Activated T-cell treated with anti-CD3 and anti-CD28 coated beads, Interleukin-2, amount 50 U/mL, for 24 hours (primary cell): ENCODE results near the gene IGSF9B.
A peak's percentile ranks its signal among the peaks of the same experiment; 100 is the strongest.

Experiments used
- DNase-seq: peaks from one replicate; pipeline ENCODE4 v3.0.0-alpha.2; 2020
- H3K27ac Mint-ChIP-seq: 2 replicates; pipeline ENCODE4 v1.8.0; 2020; ENCODE audit warnings: mild to moderate bottlenecking, mixed read lengths
- H3K27me3 Mint-ChIP-seq: 2 replicates; pipeline ENCODE4 v1.8.0; 2020; ENCODE audit warnings: mixed read lengths
- H3K36me3 Mint-ChIP-seq: 2 replicates; pipeline ENCODE4 v1.8.0; 2020; ENCODE audit warnings: low read depth, mixed read lengths
- H3K4me1 Mint-ChIP-seq: 2 replicates; pipeline ENCODE4 v1.8.0; 2020; ENCODE audit warnings: low read depth, mixed read lengths
- H3K4me3 Mint-ChIP-seq: 2 replicates; pipeline ENCODE4 v1.8.0; 2020; ENCODE audit warnings: mild to moderate bottlenecking, moderate library complexity, mixed read lengths
- H3K9me3 Mint-ChIP-seq: 2 replicates; pipeline ENCODE4 v1.8.0; 2020; ENCODE audit warnings: mixed read lengths

IGSF9B gene

DNA sequence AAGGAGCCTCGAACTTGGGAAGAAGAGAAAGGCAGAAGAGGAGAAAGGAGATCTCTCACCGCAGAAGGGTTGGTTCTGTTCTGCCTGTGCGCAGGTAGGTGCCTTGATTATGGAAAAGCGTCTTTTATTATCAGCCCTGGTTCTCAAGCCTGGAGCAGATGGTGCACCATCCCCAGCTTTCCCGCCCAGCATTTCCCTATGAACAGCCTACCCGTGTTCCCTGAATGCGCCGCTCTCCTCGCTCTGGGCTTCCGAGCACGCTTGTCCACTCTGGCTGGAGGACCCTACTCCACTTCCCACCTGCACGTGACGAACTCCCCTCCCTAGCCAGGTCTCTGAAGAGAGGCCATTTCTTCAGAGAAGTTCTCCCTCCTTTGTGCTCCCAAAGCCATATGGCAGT lies 15.2 kb downstream of the IGSF9B start:
- Mint-ChIP-seq H3K27ac (no peak overlapping the region), H3K27me3 (no peaks in the 10 kb centered on the region), H3K36me3 (peaks cover 78% of the 10 kb centered on the region), H3K9me3 (no peaks in the 10 kb centered on the region), H3K4me1 (peaks cover 39% of the 10 kb centered on the region), H3K4me3 (no peak overlapping the region)
- DNase-seq = no peak

DNA sequence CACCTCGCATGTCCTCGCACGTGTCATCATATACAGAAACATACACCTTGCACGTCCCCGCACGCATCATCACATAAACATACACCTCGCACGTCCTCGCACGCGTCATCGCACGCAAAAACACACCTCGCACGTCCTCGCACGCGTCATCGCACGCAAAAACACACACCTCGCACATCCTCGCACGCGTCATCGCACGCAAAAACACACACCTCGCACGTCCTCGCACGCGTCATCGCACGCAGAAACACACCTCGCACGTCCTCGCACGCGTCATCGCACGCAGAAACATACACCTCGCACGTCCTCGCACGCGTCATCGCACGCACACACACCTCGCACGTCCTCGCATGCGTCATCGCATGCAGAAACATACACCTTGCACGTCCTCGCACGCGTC lies 16.7 kb downstream of the IGSF9B start:
- Mint-ChIP-seq H3K9me3 (no peaks in the 10 kb centered on the region), H3K27ac (no peak overlapping the region), H3K4me3 (no peak overlapping the region), H3K27me3 (no peaks in the 10 kb centered on the region), H3K36me3 (peaks cover 93% of the 10 kb centered on the region), H3K4me1 (peaks cover 24% of the 10 kb centered on the region)
- no peak for DNase-seq

DNA sequence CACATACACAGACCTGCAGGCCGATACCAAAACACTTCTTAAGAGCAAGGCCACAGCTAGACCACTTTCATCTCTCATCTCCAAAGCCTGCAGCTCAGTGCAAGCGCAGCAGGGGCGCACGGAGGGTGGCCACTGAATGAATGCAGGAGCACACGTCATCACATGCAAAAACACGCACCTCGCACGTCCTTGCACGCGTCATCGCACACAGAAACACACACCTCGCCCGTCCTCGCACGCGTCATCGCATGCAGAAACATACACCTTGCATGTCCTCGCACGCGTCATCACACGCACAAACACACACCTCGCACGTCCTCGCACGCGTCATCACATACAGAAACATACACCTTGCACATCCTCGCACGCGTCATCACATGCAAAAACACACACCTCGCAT lies 17.2 kb downstream of the IGSF9B start:
- H3K4me3 Mint-ChIP-seq = no peak overlapping the region
- no peaks in the 10 kb centered on the region for H3K9me3 Mint-ChIP-seq
- H3K27ac Mint-ChIP-seq = peak overlapping the region; percentile 2
- no peaks in the 10 kb centered on the region for H3K27me3 Mint-ChIP-seq
- peaks cover 24% of the 10 kb centered on the region for H3K4me1 Mint-ChIP-seq
- peaks cover 96% of the 10 kb centered on the region for H3K36me3 Mint-ChIP-seq
- no peak for DNase-seq

DNA sequence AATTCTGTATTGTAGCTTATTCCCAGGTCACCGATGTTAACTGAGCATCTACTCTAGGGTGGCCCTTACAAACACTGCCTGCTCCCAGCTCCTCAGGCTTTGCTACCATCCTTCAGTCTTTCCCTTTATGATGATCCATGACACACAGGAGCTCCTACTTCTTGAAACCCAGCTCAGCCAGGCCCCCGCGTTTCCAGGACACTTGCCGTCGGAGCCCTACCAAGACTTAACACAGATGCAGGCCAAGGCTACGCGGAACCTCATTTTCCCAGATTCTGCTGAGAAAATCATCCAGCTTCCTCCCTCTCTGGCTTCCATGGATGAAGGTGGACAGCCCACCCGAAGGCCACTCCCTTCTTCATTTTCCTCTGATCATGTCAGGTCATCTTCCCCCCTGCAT lies 18.6 kb downstream of the IGSF9B start:
- Mint-ChIP-seq H3K27ac (no peak overlapping the region), H3K4me1 (peaks cover 14% of the 10 kb centered on the region), H3K27me3 (no peaks in the 10 kb centered on the region), H3K9me3 (no peaks in the 10 kb centered on the region), H3K36me3 (peaks cover 94% of the 10 kb centered on the region), H3K4me3 (no peak overlapping the region)
- DNase-seq = no peak

DNA sequence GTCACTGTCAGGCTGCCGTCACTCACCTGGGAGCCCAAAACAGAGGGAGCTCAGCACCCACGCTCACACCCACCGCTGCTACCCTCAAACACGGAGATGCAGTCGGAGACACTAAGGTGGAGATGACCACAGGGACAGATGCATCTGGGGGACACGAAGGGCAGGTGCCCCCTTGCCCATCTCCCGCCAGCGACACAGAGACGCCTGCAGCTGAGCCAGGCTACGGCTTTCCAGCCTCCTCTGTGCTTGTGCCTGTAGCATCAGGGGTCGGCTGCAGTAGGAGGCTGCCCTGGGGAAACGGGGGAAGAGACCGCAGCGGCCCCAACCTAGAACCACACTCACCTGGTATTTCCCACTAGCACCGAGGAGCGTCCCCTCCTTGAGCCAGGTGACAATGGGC lies 19.3 kb downstream of the IGSF9B start:
- Mint-ChIP-seq H3K4me1 (peaks cover 8% of the 10 kb centered on the region), H3K36me3 (peaks cover 88% of the 10 kb centered on the region), H3K27ac (no peak overlapping the region), H3K4me3 (no peak overlapping the region), H3K9me3 (no peaks in the 10 kb centered on the region), H3K27me3 (no peaks in the 10 kb centered on the region)
- DNase-seq = no peak

DNA sequence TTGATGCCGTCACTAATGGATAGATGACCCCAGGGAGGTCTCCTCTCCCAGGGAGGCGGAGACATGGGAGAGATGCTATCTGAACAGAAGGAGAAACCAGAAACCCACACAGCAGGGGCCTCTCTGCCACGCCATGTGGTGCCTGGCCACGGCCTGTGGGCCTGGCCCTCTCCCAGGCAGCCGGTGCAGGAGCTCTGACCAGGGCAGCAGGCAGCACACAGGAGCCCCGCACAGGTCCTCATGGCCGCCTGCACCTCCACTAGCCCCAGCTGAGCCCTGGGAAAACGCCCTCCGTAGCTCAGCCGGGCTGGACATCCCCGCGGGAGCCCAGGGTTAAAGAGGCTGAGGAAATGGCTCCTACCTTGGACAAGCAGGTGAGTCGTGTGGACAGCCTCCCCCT lies 19.8 kb downstream of the IGSF9B start:
- Mint-ChIP-seq H3K36me3 (peaks cover 86% of the 10 kb centered on the region), H3K27me3 (no peaks in the 10 kb centered on the region), H3K27ac (no peak overlapping the region), H3K4me1 (peaks cover 8% of the 10 kb centered on the region), H3K4me3 (no peak overlapping the region), H3K9me3 (no peaks in the 10 kb centered on the region)
- no peak for DNase-seq

DNA sequence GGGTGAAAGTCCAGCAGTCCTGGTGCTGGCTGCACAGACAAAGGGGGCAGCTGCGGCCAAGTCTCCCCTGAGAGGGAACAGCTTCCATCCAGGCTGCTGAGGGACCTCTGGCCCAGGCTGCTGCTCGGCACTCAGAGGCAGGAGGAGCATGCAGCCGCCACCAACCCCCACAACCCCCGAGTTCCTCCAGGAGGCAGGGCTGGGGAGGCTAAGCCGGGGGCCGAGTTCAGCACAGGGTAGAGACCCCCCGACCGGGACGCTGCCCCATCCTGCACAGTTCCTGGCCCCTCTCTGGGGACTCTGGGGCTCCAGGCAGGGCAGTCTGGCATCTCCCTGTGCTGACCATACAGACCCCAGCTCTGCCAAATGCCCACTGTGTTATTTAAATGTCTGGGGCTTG lies 20.2 kb downstream of the IGSF9B start:
- DNase-seq = no peak
- H3K4me3 Mint-ChIP-seq = no peak overlapping the region
- H3K27me3 Mint-ChIP-seq = no peaks in the 10 kb centered on the region
- no peaks in the 10 kb centered on the region for H3K9me3 Mint-ChIP-seq
- no peak overlapping the region for H3K27ac Mint-ChIP-seq
- peaks cover 8% of the 10 kb centered on the region for H3K4me1 Mint-ChIP-seq
- H3K36me3 Mint-ChIP-seq = peaks cover 84% of the 10 kb centered on the region

DNA sequence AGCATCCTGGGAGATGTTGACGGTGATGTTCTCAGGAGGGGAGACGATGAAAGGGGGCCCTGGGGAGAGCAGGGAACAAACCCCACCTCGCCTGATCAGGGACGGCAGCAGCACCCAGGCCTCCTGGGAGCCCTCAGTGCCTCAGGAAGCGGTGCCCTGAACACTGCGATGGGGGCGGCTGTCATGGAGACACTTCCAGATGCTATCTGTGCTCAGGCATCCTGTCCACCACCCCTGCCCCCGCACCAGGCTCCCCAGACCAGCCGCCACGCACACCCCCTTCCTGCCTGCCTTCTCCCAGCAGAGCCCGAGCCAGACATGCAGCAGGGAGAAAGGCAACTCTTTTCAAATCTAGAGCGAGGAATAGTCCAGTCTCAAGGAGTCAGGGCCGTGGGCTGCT lies 20.6 kb downstream of the IGSF9B start:
- Mint-ChIP-seq H3K9me3 (no peaks in the 10 kb centered on the region), H3K27me3 (no peaks in the 10 kb centered on the region), H3K27ac (no peak overlapping the region), H3K36me3 (peaks cover 83% of the 10 kb centered on the region), H3K4me3 (no peak overlapping the region), H3K4me1 (peaks cover 8% of the 10 kb centered on the region)
- no peak for DNase-seq

DNA sequence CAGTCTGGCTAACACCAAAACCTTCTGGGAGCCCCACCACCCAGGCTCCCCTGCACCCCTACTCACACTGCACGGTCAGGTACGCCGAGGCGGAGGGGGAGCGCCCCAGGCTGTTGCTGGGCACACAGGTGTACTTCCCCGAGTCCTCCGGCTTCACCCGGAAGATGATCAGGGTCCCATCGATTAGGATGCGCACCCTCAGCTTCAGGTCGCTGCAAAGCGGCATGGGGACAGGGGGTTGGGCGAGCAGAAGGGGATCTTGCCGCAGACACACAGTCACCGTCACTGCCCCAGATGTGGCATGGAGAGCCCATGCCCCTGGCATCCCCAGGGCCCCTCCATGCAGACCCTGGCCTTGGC lies 21.2 kb downstream of the IGSF9B start:
- Mint-ChIP-seq H3K36me3 (peaks cover 81% of the 10 kb centered on the region), H3K27ac (no peak overlapping the region)

DNA sequence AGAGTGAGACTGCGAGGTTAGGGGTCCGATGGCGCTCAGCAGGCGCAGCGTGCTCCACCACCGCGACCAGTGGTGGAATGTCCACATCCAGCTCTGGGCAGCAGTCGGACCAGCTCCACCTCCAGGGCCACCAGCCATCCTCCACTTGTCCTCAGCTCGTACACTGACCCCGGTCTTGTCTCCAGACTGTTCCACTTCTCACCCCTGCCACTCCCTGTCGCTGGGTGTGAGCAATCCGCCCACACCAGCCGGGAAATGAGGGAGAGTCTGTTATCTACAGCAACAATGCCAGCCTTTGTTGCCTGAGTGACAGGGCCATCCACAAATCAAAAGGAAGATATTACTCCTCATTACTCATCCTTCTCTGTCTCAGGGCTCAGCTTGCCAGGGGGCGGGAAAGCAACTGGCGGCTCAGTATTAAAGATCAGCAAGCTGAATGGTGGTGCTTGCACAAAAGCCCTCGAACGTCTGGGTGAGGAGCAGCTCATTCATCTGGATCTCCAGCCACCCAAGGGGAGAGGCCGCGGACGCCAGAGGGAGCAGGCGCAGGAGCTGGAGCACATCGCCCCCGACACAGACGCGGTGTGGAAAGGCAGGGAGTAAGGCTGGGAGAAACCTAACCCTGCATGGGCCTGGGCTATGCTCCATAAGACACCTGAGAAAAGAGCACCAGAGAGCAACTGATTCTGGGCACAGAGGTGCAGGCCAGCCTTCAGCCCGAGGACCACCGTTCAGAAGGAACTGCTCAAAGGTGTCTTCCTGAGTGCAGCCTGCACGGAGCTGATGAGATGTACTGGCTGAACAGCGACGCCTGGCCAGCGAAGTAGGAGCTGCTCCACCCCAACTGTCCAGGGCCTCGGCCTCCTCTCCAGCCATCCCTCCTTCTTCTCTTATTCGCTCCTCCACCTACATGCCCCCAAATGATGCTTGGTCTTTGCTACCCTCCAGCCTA lies 21.9 kb downstream of the IGSF9B start:
- peaks cover 81% of the 10 kb centered on the region for H3K36me3 Mint-ChIP-seq
- no peak overlapping the region for H3K4me3 Mint-ChIP-seq
- no peak for DNase-seq
- H3K27me3 Mint-ChIP-seq = no peaks in the 10 kb centered on the region
- peaks cover 14% of the 10 kb centered on the region for H3K4me1 Mint-ChIP-seq
- no peaks in the 10 kb centered on the region for H3K9me3 Mint-ChIP-seq
- H3K27ac Mint-ChIP-seq = peak overlapping the region; percentile 67

More for the DNA sequence above, 21.2 kb downstream of the IGSF9B start:
- DNase-seq = no peak
- Mint-ChIP-seq H3K9me3 (no peaks in the 10 kb centered on the region), H3K4me1 (peaks cover 9% of the 10 kb centered on the region), H3K4me3 (no peak overlapping the region), H3K27me3 (no peaks in the 10 kb centered on the region)

DNA sequence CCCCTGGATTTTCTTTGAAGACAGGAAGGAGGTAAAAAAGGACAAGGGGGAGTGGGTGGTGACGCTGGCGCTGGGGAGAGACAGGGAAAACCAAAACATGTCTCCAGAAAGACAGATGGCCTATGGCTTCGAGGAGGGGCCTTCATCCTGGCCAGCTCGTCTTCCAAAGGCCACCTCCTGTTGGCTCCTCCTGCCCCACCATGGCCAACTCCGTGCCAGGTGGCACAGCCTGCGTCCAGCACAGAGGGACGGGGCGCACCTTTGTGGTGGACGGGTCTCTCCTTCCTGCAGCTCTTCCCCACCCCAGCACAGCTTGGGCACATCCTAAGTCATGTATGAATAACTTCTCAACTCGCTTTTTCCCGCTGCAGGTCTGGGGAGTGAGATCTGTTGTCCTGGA lies 22.7 kb downstream of the IGSF9B start:
- no peak for DNase-seq
- Mint-ChIP-seq H3K36me3 (peaks cover 81% of the 10 kb centered on the region), H3K4me3 (no peak overlapping the region), H3K4me1 (peaks cover 22% of the 10 kb centered on the region), H3K27ac (peak overlapping the region; percentile 50), H3K27me3 (no peaks in the 10 kb centered on the region), H3K9me3 (no peaks in the 10 kb centered on the region)

DNA sequence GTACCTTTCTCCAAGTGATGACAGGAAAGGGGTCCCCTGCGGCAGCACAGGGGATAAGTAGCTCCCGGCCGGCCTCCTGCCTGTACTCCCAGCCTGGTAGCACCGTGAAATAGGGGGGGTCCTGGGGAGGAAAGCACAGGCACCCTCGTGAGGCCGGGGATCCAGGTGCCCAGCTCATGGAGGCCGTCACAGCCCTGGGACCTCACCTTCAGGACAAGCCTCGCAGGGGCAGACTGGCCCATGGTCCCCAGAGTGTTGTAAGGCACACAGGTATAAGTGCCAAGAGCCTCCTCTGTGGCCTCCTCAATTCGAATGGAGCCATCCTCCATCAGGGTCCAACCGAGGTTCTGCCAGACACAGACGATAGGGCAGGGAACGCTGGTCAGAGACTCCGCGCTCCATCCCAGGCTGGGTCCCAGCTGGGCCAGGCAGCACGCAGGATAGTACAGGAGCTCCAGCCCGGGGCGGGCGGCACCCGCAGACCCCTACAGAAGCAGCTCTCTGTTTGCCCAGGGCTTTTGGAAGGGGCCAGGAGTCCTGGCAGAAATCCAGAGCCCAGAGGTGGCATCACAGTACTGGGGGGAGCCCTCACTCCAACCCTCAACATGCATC lies 25.2 kb downstream of the IGSF9B start:
- Mint-ChIP-seq H3K4me1 (peaks cover 41% of the 10 kb centered on the region), H3K36me3 (peaks cover 73% of the 10 kb centered on the region), H3K27ac (no peak overlapping the region), H3K27me3 (no peaks in the 10 kb centered on the region), H3K4me3 (no peak overlapping the region), H3K9me3 (no peaks in the 10 kb centered on the region)
- no peak for DNase-seq

DNA sequence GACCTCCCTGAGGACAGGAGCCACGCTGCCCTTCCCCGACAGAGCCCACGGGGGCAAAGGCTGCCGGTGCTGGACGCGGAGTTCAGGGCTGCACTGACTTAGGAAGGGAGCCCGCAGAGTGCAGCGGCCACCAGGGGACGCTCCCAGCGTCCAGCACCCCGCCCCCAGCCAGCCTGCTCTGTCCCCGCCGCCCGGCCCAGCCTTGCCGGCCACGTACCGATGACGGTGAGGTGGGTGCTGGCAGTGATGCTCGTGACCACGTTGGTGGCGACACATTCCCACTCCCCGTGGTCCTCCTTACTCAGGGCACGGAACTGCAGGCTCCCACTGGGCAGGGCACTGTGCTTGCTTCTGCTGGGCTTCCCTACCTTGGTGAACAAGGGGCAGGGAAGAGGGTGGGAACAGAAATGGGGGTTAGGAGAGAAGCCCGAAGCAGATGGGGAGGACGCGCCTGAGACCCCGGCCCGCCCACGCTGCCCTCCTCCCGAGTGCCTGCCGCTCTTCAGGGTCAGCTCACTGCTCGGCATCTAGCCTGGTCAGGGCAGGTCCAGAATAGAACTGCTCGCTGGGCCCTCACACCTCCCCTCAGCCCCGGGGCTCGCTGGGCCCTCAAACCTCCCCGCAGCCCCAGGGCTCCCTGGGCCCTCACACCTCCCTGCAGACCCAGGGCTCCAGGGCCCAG lies 25.9 kb downstream of the IGSF9B start:
- peaks cover 73% of the 10 kb centered on the region for H3K36me3 Mint-ChIP-seq
- H3K4me1 Mint-ChIP-seq = peaks cover 41% of the 10 kb centered on the region
- DNase-seq = no peak
- H3K9me3 Mint-ChIP-seq = no peaks in the 10 kb centered on the region
- H3K27ac Mint-ChIP-seq = no peak overlapping the region
- no peaks in the 10 kb centered on the region for H3K27me3 Mint-ChIP-seq
- no peak overlapping the region for H3K4me3 Mint-ChIP-seq

DNA sequence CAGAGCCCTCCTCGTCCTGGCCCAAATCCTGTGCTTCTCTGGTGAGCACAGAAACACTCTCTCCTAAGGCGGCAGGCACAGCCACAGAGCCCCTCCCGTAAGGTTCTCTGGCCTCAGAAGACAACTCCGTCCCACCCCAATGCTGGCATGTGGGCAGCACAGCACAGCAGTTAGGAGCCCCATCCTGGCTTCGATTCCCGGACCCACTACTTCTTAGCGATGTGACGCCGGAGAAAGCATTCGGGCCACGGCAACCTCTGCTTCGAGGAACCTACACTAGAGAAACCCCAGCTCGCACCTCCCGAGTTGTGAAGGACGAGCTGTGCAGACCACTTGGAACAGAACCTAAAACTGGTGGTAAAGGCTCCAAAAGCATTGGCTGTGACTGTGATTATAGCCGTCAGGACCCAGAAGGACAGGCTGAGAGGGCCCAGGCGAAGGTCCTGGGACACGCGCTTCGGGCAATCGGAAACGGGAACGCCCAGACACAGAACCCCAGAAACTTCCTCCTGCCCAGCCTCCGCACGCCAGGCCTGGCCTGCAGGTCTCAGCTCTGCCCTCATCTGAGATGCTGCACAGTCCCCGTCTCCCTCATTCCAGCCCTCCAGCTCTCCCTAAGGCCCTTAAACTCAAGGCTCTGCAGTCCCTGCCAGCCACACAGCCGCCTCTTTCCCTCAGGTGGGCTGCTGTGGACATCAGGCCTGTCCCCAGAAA lies 26.6 kb downstream of the IGSF9B start:
- no peak for DNase-seq
- Mint-ChIP-seq H3K9me3 (no peaks in the 10 kb centered on the region), H3K4me3 (no peak overlapping the region), H3K4me1 (peaks cover 41% of the 10 kb centered on the region), H3K36me3 (peaks cover 73% of the 10 kb centered on the region), H3K27me3 (no peaks in the 10 kb centered on the region), H3K27ac (peak overlapping the region; percentile 95)
